Tibial nerve (tissue), 4 donors: ENCODE results near the gene SIN3A. TPM values are rescaled to one million over a fixed set of nuclear protein-coding genes. Genes with fewer than 3 reads are reported as not detected.

ENCODE experiments used
- DNase-seq, 2 donors: peaks; one replicate each; pipeline ENCODE4 v3.0.0-alpha.2; 2019; ENCODE audit warnings: low spot score in 2 of 2
- H3K27ac ChIP-seq, 4 donors: fragments of 200-600 bp; sonication (generic) in 3 of 4; one replicate each; pipeline ENCODE4 v1.5.1; 2017 to 2019; ENCODE audit warnings: mild to moderate bottlenecking in 1 of 4
- H3K27me3 ChIP-seq, 2 donors: fragments of 200-600 bp; sonication (generic) in 1 of 2; one replicate each; pipeline versions ENCODE4 v1.5.1 to v1.6.0; 2017 to 2019
- H3K36me3 ChIP-seq, 3 donors: fragments of 200-600 bp; sonication (generic); one replicate each; pipeline ENCODE4 v1.5.1; 2018 to 2019
- H3K4me1 ChIP-seq, 4 donors: fragments of 200-600 bp; sonication (generic) in 3 of 4; one replicate each; pipeline ENCODE4 v1.5.1; 2017 to 2019
- H3K4me3 ChIP-seq, 4 donors: fragments of 200-600 bp; sonication (generic) in 3 of 4; one replicate each; pipeline ENCODE4 v1.5.1; 2017 to 2019; ENCODE audit warnings: mild to moderate bottlenecking in 1 of 4, moderate library complexity in 1 of 4
- H3K9me3 ChIP-seq, 4 donors: fragments of 200-600 bp; sonication (generic) in 3 of 4; one replicate each; pipeline ENCODE4 v1.5.1; 2017 to 2019
- EP300 ChIP-seq, 2 donors: sonication (generic); formaldehyde crosslinking; IDR thresholded peaks; one replicate each; pipeline ENCODE4 v1.6.1; 2017; ENCODE audit warnings: antibody characterized with exemption in 2 of 2, mild to moderate bottlenecking in 1 of 2
- POLR2A ChIP-seq, 2 donors: fragments of 450-650 bp; IDR thresholded peaks; one replicate each; pipeline ENCODE4 v1.6.1; 2017; ENCODE audit warnings: antibody characterized with exemption in 2 of 2, mild to moderate bottlenecking in 2 of 2, moderate library complexity in 2 of 2
- WGBS, 2 donors: methylation state at CpG; one replicate each; pipeline ENCODE4 v1.1.5; 2018; 5-methylcytosine and 5-hydroxymethylcytosine counted together
- total RNA-seq, 4 donors: library from RNA; depleted of rRNA; stranded (reverse); fragments of >200 nt; gene quantifications; one replicate each; pipeline ENCODE4 v1.1.0, GENCODE V29; 2016
- TF ChIP-seq, protein P1 (sequence below), 5 experiments: fragments of 200-600 bp in 3 of 5; fragments of 450-650 bp in 2 of 5; sonication (generic) in 3 of 5; IDR thresholded peaks; one replicate each; pipeline ENCODE4 v1.5.1; 2016 to 2019; ENCODE audit warnings: antibody characterized with exemption in 5 of 5, mild to moderate bottlenecking in 3 of 5, moderate library complexity in 2 of 5

The SIN3A gene
- total RNA-seq, 4 donors from 2014 or later: 40.2 to 59.4 (median 43.1) TPM

DNA sequence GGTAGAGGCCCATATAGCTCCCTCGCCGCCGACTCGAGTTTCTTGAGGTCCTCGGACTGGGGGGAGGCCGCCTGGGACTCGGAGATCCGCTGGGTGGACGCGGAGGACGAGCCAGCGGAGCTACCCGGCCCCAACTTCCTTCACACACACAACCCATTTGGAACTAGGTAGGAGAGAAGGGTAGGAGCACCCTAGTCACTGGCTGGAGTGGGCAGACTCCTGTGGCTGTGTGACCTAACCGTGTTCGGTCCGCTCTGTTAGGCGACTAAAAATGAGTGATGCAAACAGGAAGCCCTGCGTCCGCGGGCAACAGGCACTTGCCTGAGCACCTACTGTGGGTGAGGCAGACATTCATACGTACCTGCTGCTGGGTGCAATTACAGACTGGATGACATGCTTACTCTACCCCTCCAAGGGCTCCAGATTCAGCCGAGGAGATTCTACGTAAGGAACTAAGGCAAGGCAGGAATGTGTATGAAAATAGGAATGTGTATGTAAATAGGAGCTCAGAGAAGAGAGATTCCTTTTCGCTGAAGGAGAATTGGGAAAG, 4.6 kb upstream of the SIN3A start:
- peak in 1 of 2 donors; percentile 36 for DNase-seq
- 2% methylated on average over 24 of the region's 24 CpGs for WGBS, 2 donors
- Histone ChIP-seq H3K36me3 (no peaks in the 10 kb centered on the region), H3K27ac (peak overlapping the region; percentile 90 to 99 (median 96)), H3K4me3 (peak overlapping the region; percentile 72 to 94 (median 84)), H3K27me3 (no peaks in the 10 kb centered on the region), H3K4me1 (peaks cover 0 to 21% (median 5%) of the 10 kb centered on the region in 4 donors), H3K9me3 (no peaks in the 10 kb centered on the region)
- TF ChIP-seq, protein P1, sequence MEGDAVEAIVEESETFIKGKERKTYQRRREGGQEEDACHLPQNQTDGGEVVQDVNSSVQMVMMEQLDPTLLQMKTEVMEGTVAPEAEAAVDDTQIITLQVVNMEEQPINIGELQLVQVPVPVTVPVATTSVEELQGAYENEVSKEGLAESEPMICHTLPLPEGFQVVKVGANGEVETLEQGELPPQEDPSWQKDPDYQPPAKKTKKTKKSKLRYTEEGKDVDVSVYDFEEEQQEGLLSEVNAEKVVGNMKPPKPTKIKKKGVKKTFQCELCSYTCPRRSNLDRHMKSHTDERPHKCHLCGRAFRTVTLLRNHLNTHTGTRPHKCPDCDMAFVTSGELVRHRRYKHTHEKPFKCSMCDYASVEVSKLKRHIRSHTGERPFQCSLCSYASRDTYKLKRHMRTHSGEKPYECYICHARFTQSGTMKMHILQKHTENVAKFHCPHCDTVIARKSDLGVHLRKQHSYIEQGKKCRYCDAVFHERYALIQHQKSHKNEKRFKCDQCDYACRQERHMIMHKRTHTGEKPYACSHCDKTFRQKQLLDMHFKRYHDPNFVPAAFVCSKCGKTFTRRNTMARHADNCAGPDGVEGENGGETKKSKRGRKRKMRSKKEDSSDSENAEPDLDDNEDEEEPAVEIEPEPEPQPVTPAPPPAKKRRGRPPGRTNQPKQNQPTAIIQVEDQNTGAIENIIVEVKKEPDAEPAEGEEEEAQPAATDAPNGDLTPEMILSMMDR (IDR thresholded peaks at IDR 0.05): no peak
- TF ChIP-seq EP300 (IDR thresholded peaks at IDR 0.05): peak in 1 of 2 donors; percentile 3

DNA sequence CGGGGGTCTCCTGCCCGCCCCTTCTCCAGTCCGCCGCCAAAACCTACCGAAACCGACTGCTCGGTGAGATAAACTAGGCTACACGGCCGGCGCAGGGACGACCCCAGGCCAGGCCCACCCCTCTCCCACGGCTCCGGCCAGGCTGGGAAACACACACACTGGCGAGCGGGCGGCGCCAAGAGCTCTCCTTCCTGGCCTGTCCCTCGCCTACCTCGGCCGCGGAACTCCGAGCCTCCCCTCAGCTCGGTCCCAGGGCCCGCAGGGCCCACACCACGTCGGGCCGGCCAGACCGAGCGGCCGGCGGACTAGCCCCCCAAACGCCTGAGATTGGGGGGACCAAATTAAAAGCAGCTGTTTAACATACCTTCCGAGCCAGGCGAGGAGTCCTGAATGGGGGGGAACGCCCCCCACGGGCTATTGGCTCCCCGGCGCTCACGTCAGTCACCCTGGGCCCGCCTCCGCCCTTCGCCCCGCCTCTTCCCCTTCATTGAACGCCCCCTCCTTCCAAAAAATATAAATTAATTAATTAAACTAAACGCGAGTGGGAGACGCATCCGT, 4.0 kb upstream of the SIN3A start:
- peak; percentile 83 to 91 for DNase-seq
- peak overlapping the region; percentile 72 to 94 (median 84) for H3K4me3 ChIP-seq
- no peaks in the 10 kb centered on the region for H3K36me3 ChIP-seq
- H3K27ac ChIP-seq: peak overlapping the region; percentile 90 to 99 (median 96)
- TF ChIP-seq POLR2A (IDR thresholded peaks at IDR 0.05) (peak; percentile 49 to 82), EP300 (IDR thresholded peaks at IDR 0.05) (peak; percentile 78 to 93)
- TF ChIP-seq, protein P1 (IDR thresholded peaks at IDR 0.05): no peak
- H3K4me1 ChIP-seq: peaks cover 0 to 21% (median 5%) of the 10 kb centered on the region in 4 donors
- H3K27me3 ChIP-seq: no peaks in the 10 kb centered on the region
- 0% methylated on average over 45 to 47 of the region's 48 CpGs for whole genome bisulfite sequencing, 2 donors
- no peaks in the 10 kb centered on the region for H3K9me3 ChIP-seq

DNA sequence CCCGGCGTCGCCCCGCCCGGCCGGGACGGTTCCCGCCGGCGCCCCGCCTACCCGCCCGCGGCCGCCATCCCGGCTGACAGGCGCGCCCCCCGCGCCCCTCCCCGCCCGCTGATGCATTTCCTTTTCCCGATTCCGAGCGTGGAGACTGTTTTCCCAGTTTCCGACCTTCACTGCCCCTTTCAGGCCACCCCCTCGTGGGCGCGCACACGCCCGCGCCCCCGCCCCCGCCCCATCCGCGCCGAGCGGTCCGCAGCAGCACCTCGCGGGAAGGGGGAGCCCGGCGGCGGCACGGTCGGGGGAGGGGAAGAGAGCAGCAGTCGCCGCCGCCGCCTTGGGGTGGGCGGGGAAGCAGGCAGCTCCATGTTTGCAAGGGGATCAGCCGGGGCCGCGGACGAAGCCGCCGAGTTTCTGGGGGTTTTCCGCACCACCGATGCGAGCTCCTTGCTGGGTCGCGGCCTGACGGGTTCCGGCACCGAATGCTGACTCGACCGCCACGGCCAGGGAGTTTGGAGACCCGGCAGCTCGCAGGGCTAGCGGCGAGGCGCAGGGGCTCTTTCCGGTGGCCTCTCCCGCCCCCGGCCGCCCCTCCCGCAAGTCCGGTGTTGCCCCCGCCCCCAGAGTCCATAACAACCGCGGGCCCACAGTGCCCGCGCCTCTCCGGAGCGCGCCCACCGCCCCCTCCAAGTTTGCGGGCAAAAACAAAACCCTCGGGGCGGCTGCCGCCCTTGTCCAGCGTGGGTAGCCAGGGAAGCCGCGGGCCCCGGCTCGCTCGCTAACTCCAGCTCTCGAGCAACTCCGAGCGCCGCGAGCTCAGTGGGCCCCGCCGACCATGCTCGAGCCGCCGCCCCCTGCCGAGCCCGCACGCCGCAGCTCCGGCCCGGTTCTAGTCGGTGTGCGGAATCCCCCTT, 3.2 kb upstream of the SIN3A start:
- Histone ChIP-seq H3K4me3 (peak overlapping the region; percentile 72 to 94 (median 84)), H3K36me3 (no peaks in the 10 kb centered on the region), H3K27me3 (no peaks in the 10 kb centered on the region), H3K27ac (peak overlapping the region; percentile 90 to 99 (median 96)), H3K4me1 (peaks cover 0 to 27% (median 9%) of the 10 kb centered on the region in 4 donors), H3K9me3 (no peaks in the 10 kb centered on the region)
- DNase-seq: peak in 1 of 2 donors; percentile 42
- whole genome bisulfite sequencing, 2 donors: 0 to 2% methylated on average over 43 to 54 of the region's 116 CpGs
- TF ChIP-seq POLR2A (IDR thresholded peaks at IDR 0.05) (no peak), EP300 (IDR thresholded peaks at IDR 0.05) (no peak)
- TF ChIP-seq, protein P1 (IDR thresholded peaks at IDR 0.05): peak in 1 of 5 experiments; percentile 2

DNA sequence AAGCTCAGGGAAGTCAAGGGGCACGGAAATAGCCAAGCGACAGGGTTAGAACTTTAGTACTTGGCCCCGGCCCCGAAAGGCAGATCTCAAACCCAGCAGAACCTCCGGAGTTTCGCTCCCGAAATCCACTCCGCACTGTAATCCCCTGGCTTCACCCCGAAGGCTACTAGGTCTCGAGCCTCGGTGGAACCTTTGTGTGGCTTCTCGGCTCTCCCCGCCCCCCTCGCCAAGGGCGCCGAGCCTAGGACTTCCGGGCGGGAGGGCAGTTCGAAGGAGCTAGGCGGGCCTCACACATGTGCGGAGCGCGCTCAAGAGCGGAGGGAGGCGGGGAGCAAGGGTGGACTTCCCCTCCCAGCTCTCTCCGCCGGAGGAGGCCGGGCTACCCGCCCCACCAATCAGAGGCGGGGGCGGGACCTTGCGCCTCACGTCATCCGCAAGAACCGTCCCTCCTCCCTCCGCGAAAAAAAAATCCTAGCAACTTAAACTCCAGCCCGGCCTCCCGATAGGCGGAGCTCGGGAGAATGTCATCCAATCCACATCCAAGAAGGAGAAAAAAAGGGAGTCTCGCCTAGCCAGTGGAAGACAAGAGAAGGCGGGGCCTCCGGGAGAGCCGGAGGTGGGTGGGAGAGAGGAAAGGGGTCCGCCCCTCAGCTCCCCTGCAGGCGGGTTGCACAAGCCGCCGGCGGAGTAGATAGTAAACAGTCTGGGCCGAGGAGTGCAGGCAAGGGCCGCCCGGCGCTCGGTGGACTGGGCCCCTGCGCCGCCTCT, 2.4 kb upstream of the SIN3A start:
- Histone ChIP-seq H3K27me3 (no peaks in the 10 kb centered on the region), H3K27ac (peak overlapping the region; percentile 90 to 99 (median 97)), H3K4me1 (peaks cover 0 to 36% (median 14%) of the 10 kb centered on the region in 4 donors), H3K36me3 (no peaks in the 10 kb centered on the region), H3K9me3 (no peaks in the 10 kb centered on the region), H3K4me3 (peak overlapping the region; percentile 72 to 94 (median 84))
- TF ChIP-seq, protein P1 (IDR thresholded peaks at IDR 0.05): peak in 2 of 5 experiments; percentile 6 to 28
- TF ChIP-seq POLR2A (IDR thresholded peaks at IDR 0.05): peak; percentile 72 to 76
- peak; percentile 92 to 97 for TF ChIP-seq EP300 (IDR thresholded peaks at IDR 0.05)
- peak; percentile 98 for DNase-seq
- 0 to 1% methylated on average over 42 to 52 of the region's 57 CpGs for WGBS, 2 donors
